HG03565 (cell line): ENCODE results near the gene CEP72.
A peak's percentile ranks its signal among the peaks of the same experiment; 100 is the strongest.
"Not testable (repeated sequence)": the region's sequence is repeated elsewhere in the genome, so short reads cannot be mapped to it uniquely, and the experiment has no call there.

Experiments used
- ATAC-seq: cut with Tn5 transposase; IDR thresholded peaks from one replicate; pipeline ENCODE4 v1.9.1; 2021; ENCODE audit warnings: mild to moderate bottlenecking, moderate library complexity; ENCODE audit not compliant: unreplicated experiment

Gene CEP72

GRCh38 chr5:595285-595875 lies 16.8 kb upstream of the CEP72 start:
- no peak for ATAC-seq

- no peak for ATAC-seq
Observed at GRCh38 chr5:597871-598563, 14.1 kb upstream of the CEP72 start.

DNA sequence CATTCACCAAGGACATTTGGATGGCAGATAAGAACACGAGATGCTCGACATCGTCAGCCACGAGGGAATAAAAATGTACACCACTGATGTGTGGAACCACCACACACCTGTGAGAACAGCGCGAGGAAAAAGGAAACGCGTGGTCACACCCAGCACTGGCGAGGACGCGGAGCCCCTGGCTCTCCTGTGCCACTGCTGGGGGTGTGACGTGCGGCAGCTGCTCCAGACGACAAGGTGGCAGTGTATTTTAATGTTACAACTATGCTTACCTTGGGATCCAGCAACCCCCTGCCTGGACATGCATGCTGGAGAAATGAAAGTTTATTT lies 13.6 kb upstream of the CEP72 start:
- no peak for ATAC-seq

- no peak for ATAC-seq
Observed at GRCh38 chr5:600886-601541, 11.1 kb upstream of the CEP72 start.

DNA sequence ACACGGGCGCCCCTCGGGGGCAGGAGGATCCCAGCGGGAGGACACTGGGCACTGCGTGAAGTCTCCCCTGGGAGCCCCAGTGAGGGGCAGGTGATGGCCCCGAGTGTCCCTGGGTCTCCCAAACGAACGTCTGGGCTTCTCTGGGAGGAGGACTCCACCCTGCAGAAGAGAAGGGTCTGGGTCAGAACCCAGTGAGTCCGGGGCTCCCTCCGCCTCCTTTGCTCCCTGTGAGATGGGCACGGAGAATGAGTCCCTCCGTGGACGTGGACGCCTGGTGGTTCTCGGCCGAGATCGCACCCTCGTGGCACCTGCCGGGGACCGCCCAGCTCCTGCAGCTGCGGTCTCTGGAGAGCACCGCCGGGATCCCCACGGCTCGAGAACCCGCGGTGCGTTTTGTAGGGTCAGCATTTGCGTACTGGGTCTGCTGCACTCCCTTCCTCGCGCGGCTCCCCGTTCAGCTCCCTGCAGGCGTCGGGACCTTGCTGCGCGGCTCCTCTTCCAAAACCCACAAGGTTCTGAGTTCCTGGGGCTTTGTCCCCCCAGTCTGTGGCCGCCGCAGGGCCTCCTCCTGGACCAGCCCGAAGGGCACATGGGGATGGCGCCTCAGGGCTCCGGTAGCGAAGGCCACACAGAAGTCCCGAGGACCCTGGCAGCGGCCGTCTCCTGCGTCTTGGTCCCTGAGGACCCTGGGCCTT lies 10.2 kb upstream of the CEP72 start:
- no peak for ATAC-seq

DNA sequence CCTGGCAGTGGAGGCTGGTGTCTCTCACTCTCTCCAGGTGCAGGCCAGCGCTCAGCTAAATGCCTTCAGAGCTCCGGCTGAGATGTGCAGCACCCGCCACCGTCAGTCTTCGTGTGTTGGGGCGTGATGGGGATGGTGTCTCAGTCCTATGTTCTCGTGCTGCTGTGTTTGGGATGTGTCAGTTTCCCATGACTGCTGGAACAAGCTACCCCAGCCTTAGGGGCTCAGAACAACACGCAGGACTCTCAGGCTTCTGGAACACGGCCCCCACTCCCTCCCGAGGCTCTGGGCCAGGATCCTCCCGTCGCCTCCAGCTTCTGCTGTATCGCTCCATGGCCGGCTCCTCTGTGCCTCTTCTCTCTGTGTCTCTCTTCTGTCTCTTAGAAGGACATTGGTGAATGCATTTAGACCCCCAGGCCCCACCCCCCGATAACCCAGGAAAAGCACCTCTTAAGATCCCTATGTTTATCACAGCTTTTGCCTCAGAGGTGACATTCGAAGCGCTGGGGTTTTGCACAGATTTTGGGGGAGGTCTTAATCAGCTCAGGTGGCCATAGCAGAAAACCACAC lies 9.6 kb upstream of the CEP72 start:
- no peak for ATAC-seq

DNA sequence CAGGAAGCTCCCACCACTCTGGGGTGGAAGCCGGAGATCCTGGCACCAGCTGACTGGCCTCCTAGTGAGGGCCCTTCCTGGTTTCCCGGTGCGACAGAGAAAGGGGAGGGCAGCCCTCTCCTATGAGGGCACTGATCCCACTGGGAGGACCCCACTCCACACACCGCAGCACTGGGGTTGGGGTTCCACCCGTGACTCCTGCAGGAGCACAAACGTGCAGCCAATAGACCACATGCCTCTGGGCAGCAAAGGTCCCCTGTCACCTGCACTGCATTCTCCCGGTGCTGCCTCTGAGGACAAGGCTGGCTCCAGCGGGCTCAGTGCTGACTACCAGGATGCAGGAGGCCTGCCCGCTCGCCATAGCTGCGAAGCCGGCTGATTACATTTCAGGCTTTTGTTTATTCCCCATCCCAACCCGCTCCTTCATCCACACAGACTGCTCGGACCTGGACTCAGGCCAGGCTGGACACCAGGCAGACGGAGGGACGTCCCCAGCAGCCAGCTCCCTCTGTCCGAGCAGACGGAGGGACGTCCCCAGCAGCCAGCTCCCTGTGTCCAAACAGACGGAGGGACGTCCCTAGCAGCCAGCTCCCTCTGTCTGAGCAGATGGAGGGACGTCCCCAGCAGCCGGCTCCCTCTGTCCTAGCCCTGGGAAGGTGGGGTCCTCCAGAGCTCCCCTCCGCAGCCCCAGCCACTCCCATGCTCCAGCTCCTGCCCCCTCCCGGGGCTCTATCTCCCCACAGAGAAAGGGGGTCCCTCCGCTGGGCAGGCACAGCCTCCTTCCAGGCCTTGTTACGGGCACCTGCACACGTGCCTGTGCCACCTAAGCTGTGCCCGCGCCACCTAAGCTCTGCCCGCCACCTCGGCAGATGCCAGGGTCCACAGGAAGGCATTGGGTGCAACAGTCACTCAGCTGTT lies 8.8 kb upstream of the CEP72 start:
- ATAC-seq, result no peak

- ATAC-seq, result no peak
Observed at GRCh38 chr5:604391-604831, 7.7 kb upstream of the CEP72 start.

GRCh38 chr5:605090-605489 lies 7.0 kb upstream of the CEP72 start:
- not testable (repeated sequence) for ATAC-seq

DNA sequence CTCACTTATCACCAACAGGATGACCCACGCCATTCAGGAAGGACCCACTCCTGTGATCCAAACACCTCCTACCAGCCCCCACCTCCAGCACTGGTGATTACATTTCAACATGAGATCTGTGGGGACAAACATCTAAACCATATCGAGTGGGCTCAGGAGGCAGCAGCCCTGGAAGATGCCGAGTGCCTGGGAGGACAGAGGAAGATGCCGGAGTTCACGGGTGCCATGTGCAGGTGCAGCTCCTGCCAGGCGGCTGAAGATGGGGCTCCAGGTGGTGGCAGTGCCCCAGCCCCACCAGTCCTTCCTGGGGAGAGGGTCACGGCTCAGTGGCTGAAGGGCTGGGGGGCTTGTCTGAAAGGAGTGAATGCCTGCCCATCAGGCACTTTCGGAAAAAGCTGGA lies 6.1 kb upstream of the CEP72 start:
- ATAC-seq, result no peak

- ATAC-seq, result no peak
Observed at GRCh38 chr5:606526-607399, 5.4 kb upstream of the CEP72 start.

DNA sequence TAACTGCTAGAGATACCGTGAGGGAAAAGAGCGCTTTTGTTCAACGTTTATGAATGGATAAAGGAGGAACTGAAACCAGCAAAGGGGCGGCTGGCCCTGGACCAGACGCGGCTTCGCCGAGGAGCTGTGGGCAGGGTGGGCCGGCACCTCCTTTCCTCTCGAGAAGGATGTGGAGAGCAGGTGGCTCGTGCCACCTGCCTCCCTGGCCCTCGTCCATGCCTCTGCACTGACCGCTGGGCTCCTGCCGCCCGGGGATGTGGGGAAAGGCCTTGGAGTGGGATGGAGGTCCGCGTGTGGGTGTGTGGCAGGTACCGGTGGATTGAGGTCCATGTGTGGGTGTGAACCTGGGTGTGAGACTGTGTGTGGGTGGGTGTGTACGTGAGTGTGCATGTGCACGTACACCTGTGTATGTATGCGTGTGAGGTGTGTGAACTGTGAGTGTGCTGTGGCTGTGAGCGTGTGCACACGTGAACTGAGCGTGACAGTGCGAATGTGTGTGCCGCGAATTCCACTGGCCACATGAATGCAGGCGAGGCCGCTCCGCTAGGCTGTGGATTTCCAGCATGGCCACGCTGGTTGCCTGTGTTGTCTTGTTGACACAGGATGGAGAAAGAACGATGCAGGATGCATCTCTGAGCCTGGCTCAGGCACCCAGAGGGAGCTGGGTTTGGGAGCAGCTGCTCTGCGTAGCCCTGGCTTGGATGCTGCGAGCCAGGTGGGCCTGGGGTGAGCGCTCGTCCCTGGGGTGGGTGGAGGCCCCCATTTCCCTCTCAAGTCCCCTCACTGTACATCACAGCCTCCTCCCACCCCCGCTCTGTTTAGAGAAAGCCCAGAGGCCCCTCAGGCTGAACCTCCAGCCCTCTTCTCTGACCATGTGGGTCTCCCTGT lies 4.4 kb upstream of the CEP72 start:
- ATAC-seq, result peak; percentile 48

DNA sequence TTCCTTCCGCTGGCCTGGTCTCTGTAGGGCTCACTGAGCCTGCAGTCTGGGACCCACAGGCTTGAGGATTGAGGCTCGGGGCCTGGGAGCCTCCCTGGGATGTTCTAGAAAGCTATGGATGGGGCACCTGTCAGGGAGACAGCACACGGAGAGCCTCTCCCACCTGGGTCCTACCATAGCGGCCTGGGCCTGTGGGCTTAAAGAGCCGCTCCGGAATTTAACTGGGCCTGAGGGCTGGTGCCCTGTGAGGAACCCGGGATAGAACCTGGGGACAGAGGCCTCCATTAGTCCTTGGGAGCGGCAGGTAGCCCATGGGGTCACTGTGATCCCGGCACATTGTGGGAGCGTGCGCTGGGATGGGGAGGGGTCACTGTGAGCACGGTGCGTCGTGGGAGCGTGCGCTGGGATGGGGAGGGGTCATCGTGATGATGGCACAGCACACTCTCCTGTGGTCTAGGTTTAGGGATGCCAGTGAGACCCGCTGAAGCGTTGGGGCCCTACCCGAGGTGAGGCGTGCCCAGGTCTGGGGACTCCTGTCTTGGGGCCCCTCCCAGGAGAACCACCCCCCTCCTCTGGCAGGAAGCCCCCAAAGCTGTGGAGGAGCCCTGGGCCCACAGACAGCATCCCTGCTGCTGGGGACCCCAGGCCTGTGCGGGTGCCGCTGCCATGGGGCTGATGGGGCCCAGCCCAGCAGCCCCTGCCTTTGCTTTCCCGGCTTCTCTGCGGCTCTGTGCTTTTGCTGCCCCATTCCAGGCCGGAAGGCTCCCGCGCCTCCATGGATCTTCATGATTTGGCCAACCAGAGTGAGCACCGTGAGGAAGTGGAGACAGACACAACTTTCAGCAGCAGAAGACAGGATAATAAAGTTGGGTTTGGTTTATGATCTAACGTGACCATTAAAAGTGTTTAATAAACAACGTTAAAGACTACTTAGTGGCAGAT lies 3.4 kb upstream of the CEP72 start:
- ATAC-seq, result no peak

GRCh38 chr5:609506-609905 lies 2.6 kb upstream of the CEP72 start:
- ATAC-seq, result no peak

GRCh38 chr5:610011-610743 lies 2.0 kb upstream of the CEP72 start:
- ATAC-seq, result no peak
